ENCODE data around the gene TAPBP.
"Not testable (repeated sequence)": the region's sequence is repeated elsewhere in the genome, so short reads cannot be mapped to it uniquely, and the experiment has no call there.

TAPBP gene

DNA sequence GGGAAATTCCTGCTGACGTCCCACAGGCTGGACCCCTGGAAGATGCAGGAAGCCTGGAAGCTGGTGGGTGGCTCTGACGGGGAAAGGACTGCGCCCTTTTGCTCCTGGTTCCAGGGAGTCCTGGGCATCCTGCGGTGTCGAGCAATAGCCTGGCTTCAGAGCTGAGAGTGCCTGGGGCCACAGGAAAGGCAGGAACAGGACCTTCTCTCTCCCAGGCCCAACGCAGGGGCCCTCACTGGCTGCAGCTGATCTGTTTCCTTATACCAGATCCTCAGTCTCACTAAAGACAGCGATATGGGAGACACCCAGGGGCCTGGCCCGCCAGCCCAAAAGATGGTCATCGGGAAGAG lies 35.5 kb downstream of the TAPBP start:
- no peak for DNase-seq
- no peaks in the 10 kb centered on the region for H3K27me3 ChIP-seq (replicated peaks; ENCODE audit: control insufficient read depth, insufficient read depth, low read length, poor library complexity, severe bottlenecking)
- H3K36me3 ChIP-seq (ENCODE audit: control insufficient read depth, insufficient read depth, low read length) = peaks cover 38% of the 10 kb centered on the region
- H3K4me1 ChIP-seq (ENCODE audit: control insufficient read depth, insufficient read depth, low read length, poor library complexity, severe bottlenecking) = peaks cover 47% of the 10 kb centered on the region
- H3K4me3 ChIP-seq (ENCODE audit: insufficient read depth, low read depth, low read length, poor library complexity, severe bottlenecking) = no peak overlapping the region
- H3K9me3 ChIP-seq (ENCODE audit: control insufficient read depth, low read length) = no peaks in the 10 kb centered on the region
- peak overlapping the region; percentile 85 for H3K27ac ChIP-seq (ENCODE audit: insufficient read depth, low read length, poor library complexity, severe bottlenecking)

DNA sequence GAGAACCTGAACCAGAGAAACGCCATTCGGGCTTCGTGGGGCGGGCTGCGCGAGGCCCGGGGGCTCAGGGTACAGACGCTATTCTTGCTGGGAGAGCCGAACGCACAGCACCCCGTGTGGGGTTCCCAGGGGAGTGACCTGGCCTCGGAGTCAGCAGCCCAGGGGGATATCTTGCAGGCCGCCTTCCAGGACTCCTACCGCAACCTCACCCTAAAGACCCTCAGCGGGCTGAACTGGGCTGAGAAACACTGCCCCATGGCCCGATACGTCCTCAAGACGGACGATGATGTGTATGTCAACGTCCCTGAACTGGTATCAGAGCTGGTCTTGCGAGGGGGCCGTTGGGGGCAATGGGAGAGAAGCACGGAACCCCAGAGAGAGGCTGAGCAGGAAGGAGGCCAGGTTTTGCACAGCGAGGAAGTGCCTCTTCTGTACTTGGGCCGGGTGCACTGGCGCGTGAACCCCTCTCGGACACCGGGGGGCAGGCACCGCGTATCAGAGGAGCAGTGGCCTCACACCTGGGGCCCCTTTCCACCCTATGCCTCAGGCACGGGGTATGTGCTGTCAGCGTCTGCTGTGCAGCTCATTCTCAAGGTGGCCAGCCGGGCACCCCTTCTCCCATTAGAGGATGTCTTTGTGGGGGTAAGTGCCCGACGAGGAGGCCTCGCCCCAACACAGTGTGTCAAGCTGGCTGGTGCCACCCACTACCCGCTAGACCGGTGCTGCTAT lies 36.1 kb downstream of the TAPBP start:
- Histone ChIP-seq H3K27ac (ENCODE audit: insufficient read depth, low read length, poor library complexity, severe bottlenecking) (peak overlapping the region; percentile 85), H3K27me3 (replicated peaks; ENCODE audit: control insufficient read depth, insufficient read depth, low read length, poor library complexity, severe bottlenecking) (no peaks in the 10 kb centered on the region), H3K4me1 (ENCODE audit: control insufficient read depth, insufficient read depth, low read length, poor library complexity, severe bottlenecking) (peaks cover 52% of the 10 kb centered on the region), H3K4me3 (ENCODE audit: insufficient read depth, low read depth, low read length, poor library complexity, severe bottlenecking) (peak overlapping the region; percentile 81), H3K36me3 (ENCODE audit: control insufficient read depth, insufficient read depth, low read length) (peaks cover 38% of the 10 kb centered on the region), H3K9me3 (ENCODE audit: control insufficient read depth, low read length) (no peaks in the 10 kb centered on the region)
- DNase-seq = peak in 1 of 3 donors; percentile 4

DNA sequence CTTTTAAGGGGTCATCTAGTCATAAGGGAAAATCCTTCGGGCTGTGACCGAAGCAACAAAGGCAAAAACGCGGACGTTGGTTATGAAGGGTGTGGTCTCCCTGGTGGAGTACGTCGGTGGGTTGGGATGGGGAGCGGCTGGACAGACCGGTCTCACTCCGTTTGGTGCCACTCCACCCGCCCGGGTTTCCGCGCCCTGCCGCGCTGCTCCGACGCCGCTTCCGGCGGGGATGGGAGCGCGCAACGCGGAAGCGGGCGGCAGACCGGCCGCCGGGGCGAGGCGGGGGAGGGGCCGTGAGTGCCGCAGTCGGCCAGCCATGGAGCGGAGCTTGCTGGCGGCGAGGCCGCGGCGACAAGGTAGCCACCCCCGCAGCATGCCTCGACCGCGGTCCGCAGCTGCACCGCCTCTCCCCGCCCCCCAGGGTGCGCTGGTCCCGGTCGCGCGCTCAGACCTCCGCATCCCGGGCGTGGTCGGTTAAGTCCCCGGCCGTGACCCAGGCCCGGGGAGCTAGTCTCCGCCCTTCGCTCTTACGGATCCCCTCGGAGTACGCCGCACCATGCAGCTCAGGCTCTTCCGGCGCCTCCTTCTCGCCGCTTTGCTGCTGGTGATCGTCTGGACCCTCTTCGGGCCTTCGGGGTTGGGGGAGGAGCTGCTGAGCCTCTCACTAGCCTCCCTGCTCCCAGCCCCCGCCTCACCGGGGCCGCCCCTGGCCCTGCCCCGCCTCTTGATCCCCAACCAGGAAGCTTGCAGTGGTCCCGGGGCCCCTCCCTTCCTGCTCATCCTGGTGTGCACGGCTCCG lies 36.8 kb downstream of the TAPBP start, which contains the start of gene B3GALT4:
Gene B3GALT4, plus strand, starts transcription at position 260 of the 799 bp plus-strand sequence. Its CDS starts 297 bp downstream, at position 557.
- no peaks in the 10 kb centered on the region for H3K9me3 ChIP-seq (ENCODE audit: control insufficient read depth, low read length)
- H3K27me3 ChIP-seq (replicated peaks; ENCODE audit: control insufficient read depth, insufficient read depth, low read length, poor library complexity, severe bottlenecking) = no peaks in the 10 kb centered on the region
- peaks cover 38% of the 10 kb centered on the region for H3K36me3 ChIP-seq (ENCODE audit: control insufficient read depth, insufficient read depth, low read length)
- peak within 1 kb of the TSS; percentile 81 for H3K4me3 ChIP-seq (ENCODE audit: insufficient read depth, low read depth, low read length, poor library complexity, severe bottlenecking)
- peaks cover 57% of the 10 kb centered on the region for H3K4me1 ChIP-seq (ENCODE audit: control insufficient read depth, insufficient read depth, low read length, poor library complexity, severe bottlenecking)
- DNase-seq = peak; percentile 58 to 63 (median 61)
- peak within 1 kb of the TSS; percentile 85 for H3K27ac ChIP-seq (ENCODE audit: insufficient read depth, low read length, poor library complexity, severe bottlenecking)

DNA sequence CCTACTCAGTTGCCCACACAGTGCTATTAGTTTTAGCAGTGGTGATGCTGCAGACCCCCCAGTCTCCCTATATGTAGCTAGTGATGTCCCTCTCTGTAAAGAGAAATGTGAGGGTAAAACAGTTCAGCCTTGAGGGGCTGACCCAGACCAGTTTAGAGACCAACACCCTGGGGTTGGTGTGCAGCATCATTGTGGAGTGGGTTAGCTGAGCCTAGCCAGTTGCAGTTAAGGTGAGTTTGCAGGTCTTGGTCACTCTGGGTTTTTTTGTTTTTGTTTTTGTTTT lies 37.4 kb downstream of the TAPBP start:
- no peaks in the 10 kb centered on the region for H3K9me3 ChIP-seq (ENCODE audit: control insufficient read depth, low read length)
- H3K27me3 ChIP-seq (replicated peaks; ENCODE audit: control insufficient read depth, insufficient read depth, low read length, poor library complexity, severe bottlenecking) = no peaks in the 10 kb centered on the region
- no peak for DNase-seq
- peaks cover 57% of the 10 kb centered on the region for H3K4me1 ChIP-seq (ENCODE audit: control insufficient read depth, insufficient read depth, low read length, poor library complexity, severe bottlenecking)
- peaks cover 38% of the 10 kb centered on the region for H3K36me3 ChIP-seq (ENCODE audit: control insufficient read depth, insufficient read depth, low read length)
- H3K27ac ChIP-seq (ENCODE audit: insufficient read depth, low read length, poor library complexity, severe bottlenecking) = peak overlapping the region; percentile 85
- peak overlapping the region; percentile 81 for H3K4me3 ChIP-seq (ENCODE audit: insufficient read depth, low read depth, low read length, poor library complexity, severe bottlenecking)

DNA sequence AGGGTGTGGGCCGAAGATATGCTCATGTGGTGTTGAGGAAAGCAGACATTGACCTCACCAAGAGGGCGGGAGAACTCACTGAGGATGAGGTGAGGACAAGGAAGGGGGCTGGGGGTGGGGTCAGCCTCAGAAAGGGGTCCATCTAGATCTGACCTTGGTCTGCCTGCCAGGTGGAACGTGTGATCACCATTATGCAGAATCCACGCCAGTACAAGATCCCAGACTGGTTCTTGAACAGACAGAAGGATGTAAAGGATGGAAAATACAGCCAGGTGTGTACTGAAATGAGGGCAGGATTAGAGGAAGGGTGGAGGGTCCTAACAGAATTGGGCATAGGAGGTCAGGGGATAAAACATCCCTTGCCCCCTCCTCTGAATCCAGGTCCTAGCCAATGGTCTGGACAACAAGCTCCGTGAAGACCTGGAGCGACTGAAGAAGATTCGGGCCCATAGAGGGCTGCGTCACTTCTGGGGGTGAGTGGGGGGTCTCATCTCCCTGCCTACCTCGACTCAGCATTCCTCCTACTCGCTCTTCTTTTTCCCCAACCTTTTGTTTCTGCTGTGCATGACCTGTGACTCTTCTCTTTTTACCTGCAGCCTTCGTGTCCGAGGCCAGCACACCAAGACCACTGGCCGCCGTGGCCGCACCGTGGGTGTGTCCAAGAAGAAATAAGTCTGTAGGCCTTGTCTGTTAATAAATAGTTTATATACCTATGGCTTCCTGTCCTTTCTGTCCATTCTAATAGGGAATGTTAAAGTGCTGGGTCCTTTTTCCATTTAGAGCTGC lies 37.9 kb downstream of the TAPBP start:
- peaks cover 38% of the 10 kb centered on the region for H3K36me3 ChIP-seq (ENCODE audit: control insufficient read depth, insufficient read depth, low read length)
- H3K9me3 ChIP-seq (ENCODE audit: control insufficient read depth, low read length); H3K27me3 ChIP-seq (replicated peaks; ENCODE audit: control insufficient read depth, insufficient read depth, low read length, poor library complexity, severe bottlenecking); H3K4me3 ChIP-seq (ENCODE audit: insufficient read depth, low read depth, low read length, poor library complexity, severe bottlenecking); DNase-seq: not testable (repeated sequence)
- H3K4me1 ChIP-seq (ENCODE audit: control insufficient read depth, insufficient read depth, low read length, poor library complexity, severe bottlenecking) = peaks cover 58% of the 10 kb centered on the region
- H3K27ac ChIP-seq (ENCODE audit: insufficient read depth, low read length, poor library complexity, severe bottlenecking) = peak overlapping the region; percentile 85

DNA sequence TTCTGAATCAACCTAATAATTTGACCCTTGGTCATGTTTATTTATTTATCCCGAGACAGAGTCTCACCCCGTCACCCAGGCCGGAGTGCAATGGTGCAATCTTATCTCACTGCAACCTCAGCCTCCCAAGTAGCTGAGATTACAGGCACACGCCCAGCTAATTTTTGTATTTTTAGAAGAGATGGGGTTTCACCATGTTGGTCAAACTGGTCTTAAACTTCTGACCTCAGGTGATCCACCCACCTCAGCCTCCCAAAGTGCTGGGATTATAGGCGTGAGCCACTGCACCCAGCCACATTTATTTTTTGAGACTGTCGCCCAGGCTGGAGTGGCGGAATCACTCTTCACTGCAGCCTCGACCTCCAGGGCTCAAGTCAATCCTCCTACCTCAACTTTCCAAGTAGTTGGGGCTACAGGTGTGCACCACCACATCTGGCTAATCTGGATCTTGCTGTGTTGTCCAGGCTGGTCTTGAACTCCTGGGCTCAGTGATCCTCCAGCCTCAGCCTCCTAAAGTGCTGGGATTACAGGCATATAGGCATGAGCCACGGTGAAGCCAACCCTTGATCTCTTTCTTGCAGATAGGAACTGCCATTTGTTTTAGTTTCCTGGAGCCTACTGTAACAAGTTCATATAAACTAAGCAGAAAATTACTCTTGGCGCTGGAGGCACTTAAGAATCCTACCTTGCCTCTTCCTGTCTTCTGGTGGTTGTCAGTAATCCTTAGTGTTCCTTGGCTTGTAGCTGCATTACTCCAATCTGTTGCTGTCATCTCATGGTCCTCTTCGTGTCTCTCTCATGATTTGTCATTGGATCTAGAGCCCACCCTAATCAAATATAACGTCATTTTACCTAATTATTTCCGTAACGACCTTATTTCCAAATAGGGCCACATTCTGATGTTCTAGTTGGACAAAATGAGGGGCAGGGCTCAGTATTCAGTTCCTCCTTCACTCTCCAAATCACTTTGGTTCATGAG lies 39.7 kb downstream of the TAPBP start:
- Histone ChIP-seq H3K4me1 (ENCODE audit: control insufficient read depth, insufficient read depth, low read length, poor library complexity, severe bottlenecking) (peaks cover 58% of the 10 kb centered on the region), H3K27me3 (replicated peaks; ENCODE audit: control insufficient read depth, insufficient read depth, low read length, poor library complexity, severe bottlenecking) (no peaks in the 10 kb centered on the region), H3K36me3 (ENCODE audit: control insufficient read depth, insufficient read depth, low read length) (peaks cover 22% of the 10 kb centered on the region), H3K9me3 (ENCODE audit: control insufficient read depth, low read length) (no peaks in the 10 kb centered on the region), H3K27ac (ENCODE audit: insufficient read depth, low read length, poor library complexity, severe bottlenecking) (peak overlapping the region; percentile 93), H3K4me3 (ENCODE audit: insufficient read depth, low read depth, low read length, poor library complexity, severe bottlenecking) (no peak overlapping the region)
- DNase-seq = no peak

DNA sequence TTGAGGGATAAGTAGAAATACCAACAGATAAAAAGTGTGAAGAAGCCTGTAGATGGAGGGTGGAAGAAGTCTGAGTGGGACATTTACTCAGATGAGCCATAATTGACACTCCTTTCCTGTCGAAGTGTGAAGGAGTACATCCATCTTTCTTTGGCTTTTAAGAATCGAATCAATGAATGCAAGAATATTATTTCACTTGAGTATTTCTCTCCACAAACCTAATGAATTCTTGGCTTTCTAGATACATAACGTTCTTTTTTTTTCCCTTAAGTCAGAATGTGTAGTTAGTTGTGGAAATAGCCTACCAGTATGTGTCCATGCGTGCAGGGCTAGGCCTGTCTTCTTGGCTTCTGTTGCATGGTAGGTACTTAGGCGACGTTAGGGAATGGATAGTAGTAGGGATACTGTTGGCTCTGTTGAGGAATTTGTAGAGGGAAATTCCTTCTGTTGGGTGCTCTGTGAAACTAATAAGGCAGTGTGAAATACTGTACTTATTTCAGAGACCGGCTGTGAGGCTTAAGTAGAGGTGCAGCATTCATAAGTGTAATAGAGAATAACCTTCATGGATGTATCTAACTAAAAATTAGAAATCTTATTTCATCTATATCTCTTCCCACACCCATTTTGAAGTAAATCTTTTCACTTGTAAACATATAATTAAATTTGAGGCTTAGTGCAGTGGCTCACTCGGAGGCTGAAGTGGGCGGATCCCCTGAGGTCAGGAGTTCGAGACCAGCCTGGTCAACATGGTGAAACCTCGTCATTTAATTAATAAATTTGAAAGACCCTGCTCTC lies 40.6 kb downstream of the TAPBP start:
- Histone ChIP-seq H3K27ac (ENCODE audit: insufficient read depth, low read length, poor library complexity, severe bottlenecking) (peak overlapping the region; percentile 93), H3K4me3 (ENCODE audit: insufficient read depth, low read depth, low read length, poor library complexity, severe bottlenecking) (peak overlapping the region; percentile 79), H3K27me3 (replicated peaks; ENCODE audit: control insufficient read depth, insufficient read depth, low read length, poor library complexity, severe bottlenecking) (no peaks in the 10 kb centered on the region), H3K36me3 (ENCODE audit: control insufficient read depth, insufficient read depth, low read length) (peaks cover 23% of the 10 kb centered on the region), H3K9me3 (ENCODE audit: control insufficient read depth, low read length) (no peaks in the 10 kb centered on the region), H3K4me1 (ENCODE audit: control insufficient read depth, insufficient read depth, low read length, poor library complexity, severe bottlenecking) (peaks cover 49% of the 10 kb centered on the region)
- DNase-seq = no peak

DNA sequence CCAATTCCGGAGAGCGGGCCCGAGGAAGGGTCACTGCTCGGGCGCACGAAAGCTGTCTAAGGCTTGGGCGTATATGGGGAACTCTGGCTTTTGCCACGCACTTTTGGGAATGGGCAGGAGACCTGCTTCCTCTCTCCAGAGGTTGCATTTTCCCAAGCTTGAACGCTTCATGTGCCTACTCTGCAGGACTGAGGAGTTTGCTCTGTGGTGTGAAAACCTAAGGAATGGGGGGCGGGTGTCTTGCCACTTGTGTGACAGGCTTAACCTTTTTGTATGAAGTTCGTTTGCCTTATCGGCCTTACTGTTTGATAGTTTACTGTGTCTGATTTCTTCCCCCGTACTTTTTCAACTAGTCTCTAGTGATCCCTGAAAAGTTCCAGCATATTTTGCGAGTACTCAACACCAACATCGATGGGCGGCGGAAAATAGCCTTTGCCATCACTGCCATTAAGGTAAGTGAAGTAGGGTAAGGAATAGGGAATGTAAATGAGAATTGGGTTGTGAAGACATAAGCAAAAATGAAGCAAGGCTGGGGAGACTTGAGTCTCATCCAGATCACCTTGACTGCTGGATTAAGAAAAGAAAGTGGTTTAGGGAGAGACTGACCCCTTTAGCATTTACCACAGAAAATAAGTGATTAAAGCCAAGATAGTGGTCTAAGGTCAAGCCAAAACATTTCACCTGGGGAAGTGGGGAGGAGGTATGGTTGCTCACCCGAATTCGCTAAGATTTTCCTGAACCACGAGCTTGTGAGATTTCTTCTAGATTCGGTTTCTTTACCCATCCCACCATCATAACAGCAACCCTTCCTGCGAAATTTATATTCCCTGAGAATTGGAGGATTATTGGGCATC lies 41.4 kb downstream of the TAPBP start:
- Histone ChIP-seq H3K36me3 (ENCODE audit: control insufficient read depth, insufficient read depth, low read length) (peaks cover 32% of the 10 kb centered on the region), H3K27ac (ENCODE audit: insufficient read depth, low read length, poor library complexity, severe bottlenecking) (peak overlapping the region; percentile 93), H3K4me1 (ENCODE audit: control insufficient read depth, insufficient read depth, low read length, poor library complexity, severe bottlenecking) (peaks cover 41% of the 10 kb centered on the region), H3K9me3 (ENCODE audit: control insufficient read depth, low read length) (no peaks in the 10 kb centered on the region), H3K4me3 (ENCODE audit: insufficient read depth, low read depth, low read length, poor library complexity, severe bottlenecking) (peak overlapping the region; percentile 79), H3K27me3 (replicated peaks; ENCODE audit: control insufficient read depth, insufficient read depth, low read length, poor library complexity, severe bottlenecking) (no peaks in the 10 kb centered on the region)
- DNase-seq = no peak
